K562 (cell line): ENCODE data around the gene MOB3C. TPM values are rescaled to one million over a fixed set of nuclear protein-coding genes. Genes with fewer than 3 reads are reported as not detected.

Source experiments
- ATAC-seq: fragments of 200-7000 bp; cut with Tn5 transposase; 3 replicates; pipeline ENCODE4 v1.9.1; 2020; ENCODE audit warnings: moderate library complexity
- BruUV-seq: library from RNA; stranded (reverse); fragments of 400-500 nt; replicated peaks from 2 replicates; lab custom pipeline; 2021; lab: Mats Ljungman, UMichigan
- CTCF ChIA-PET: fragments of 300-600 bp; formaldehyde crosslinking; extraction: SDS; loops from one replicate; lab custom pipeline; 2021; ENCODE audit warnings: low intra/inter-chr PET ratio; lab: Yijun Ruan, JAX
- POLR2A ChIA-PET: fragments of 300-600, 350-650 bp; sonication (Branson Sonifier 250); formaldehyde crosslinking; extraction: SDS; loops from one replicate; lab custom pipeline; 2021; ENCODE audit warnings: antibody characterized with exemption, inconsistent platforms; lab: Yijun Ruan, JAX
- DNase-seq, 4 experiments: peaks; one replicate each; pipeline versions ENCODE4 v3.0.0 to v3.0.0-alpha.2; 2011 to 2018; ENCODE audit warnings: low spot score in 3 of 4, mixed read lengths in 3 of 4; ENCODE audit errors: extremely low read depth in 1 of 4
- FAIRE-seq: peaks from 2 replicates; lab custom pipeline; 2011; peaks lifted over from hg19 to GRCh38; lab: Jason Lieb, UNC
- H2AFZ ChIP-seq: 2 replicates; pipeline ENCODE4 v1.6.0; 2011; ENCODE audit warnings: low read depth, low read length, control low read depth, inconsistent platforms
- H3K27ac ChIP-seq: fragments of 200-600 bp; 3 replicates; pipeline ENCODE4 v1.8.0; 2011; ENCODE audit warnings: low read depth, mild to moderate bottlenecking, control low read depth, inconsistent platforms, low read length, moderate library complexity, mixed read lengths; ENCODE audit errors: extremely low read depth
- H3K27me3 ChIP-seq, 2 experiments: fragments of 300-600 bp in 1 of 2; 2 replicates in 1 of 2; 3 replicates in 1 of 2; pipeline versions ENCODE4 v1.6.0 to v1.8.0; 2011; ENCODE audit warnings: inconsistent platforms in 2 of 2, low read length in 2 of 2, mild to moderate bottlenecking in 1 of 2, mixed read lengths in 1 of 2, moderate library complexity in 1 of 2; ENCODE audit not compliant: control insufficient read depth in 2 of 2, insufficient read depth in 2 of 2
- H3K36me3 ChIP-seq: fragments of 300-600 bp; 3 replicates; pipeline ENCODE4 v1.8.0; 2011; ENCODE audit warnings: mild to moderate bottlenecking, low read length, inconsistent platforms; ENCODE audit not compliant: control insufficient read depth, insufficient read depth
- H3K4me1 ChIP-seq, 2 experiments: fragments of 200-600 bp in 1 of 2; replicated peaks in 1 of 2; 2 replicates in 1 of 2; 3 replicates in 1 of 2; pipeline versions ENCODE4 v1.5.1 to v1.8.0; 2011; ENCODE audit warnings: inconsistent platforms in 2 of 2, low read length in 2 of 2, mild to moderate bottlenecking in 1 of 2, mixed read lengths in 1 of 2, moderate library complexity in 1 of 2; ENCODE audit not compliant: control insufficient read depth in 2 of 2, insufficient read depth in 2 of 2
- H3K4me2 ChIP-seq: 2 replicates; pipeline ENCODE4 v1.6.1; 2011; ENCODE audit warnings: low read length, control low read depth, inconsistent platforms, mixed read lengths; ENCODE audit not compliant: insufficient read depth
- H3K4me3 ChIP-seq: fragments of 200-600 bp; sonication (generic), shearing (Covaris generic); 2 replicates; pipeline ENCODE4 v1.5.1; 2016; ENCODE audit warnings: control low read depth, inconsistent platforms
- H3K79me2 ChIP-seq: fragments of 200-600 bp; 3 replicates; pipeline ENCODE4 v1.8.0; 2011; ENCODE audit warnings: low read length, inconsistent platforms; ENCODE audit not compliant: control insufficient read depth, insufficient read depth
- H3K9ac ChIP-seq, 2 experiments: 2 replicates each; pipeline versions ENCODE4 v1.6.0 to v1.6.1; 2011; ENCODE audit warnings: low read depth in 2 of 2, low read length in 2 of 2, control low read depth in 1 of 2, inconsistent platforms in 1 of 2, mild to moderate bottlenecking in 1 of 2, mixed read lengths in 1 of 2; ENCODE audit not compliant: insufficient read depth in 1 of 2
- H3K9me1 ChIP-seq: one replicate; pipeline ENCODE4 v1.6.0; 2011; ENCODE audit warnings: inconsistent platforms, mild to moderate bottlenecking, low read length, moderate library complexity; ENCODE audit not compliant: control insufficient read depth, insufficient read depth
- H3K9me3 ChIP-seq: replicated peaks from 2 replicates; pipeline ENCODE4 v1.5.1; 2011; ENCODE audit warnings: low read depth, low read length, inconsistent platforms; ENCODE audit not compliant: control insufficient read depth, insufficient read depth
- H4K20me1 ChIP-seq: replicated peaks from 2 replicates; pipeline ENCODE4 v1.6.1; 2011; ENCODE audit warnings: low read length, inconsistent platforms, mixed read lengths; ENCODE audit not compliant: control insufficient read depth, insufficient read depth
- EGR1 ChIP-seq: fragments of 450-650 bp; conservative IDR thresholded peaks from 2 replicates; pipeline ENCODE4 v1.6.1; 2017; ENCODE audit warnings: mild to moderate bottlenecking
- ZBTB17 ChIP-seq: fragments of 450-650 bp; formaldehyde crosslinking; IDR thresholded peaks from 2 replicates; pipeline ENCODE4 v1.4.0; 2020; ENCODE audit warnings: mild to moderate bottlenecking
- ZNF143 ChIP-seq: sonication (generic); formaldehyde crosslinking; IDR thresholded peaks from 2 replicates; pipeline ENCODE4 v1.9.0; 2022; ENCODE audit warnings: mild to moderate bottlenecking, missing genetic modification reagents
- WGBS: fragments of 100-300 bp; shearing (Covaris generic); methylation state at CpG from one replicate; pipeline ENCODE4 v1.1.6; 2016; ENCODE audit warnings: low coverage, mixed read lengths; ENCODE audit not compliant: insufficient coverage; ENCODE audit errors: missing lambda C conversion rate; 5-methylcytosine and 5-hydroxymethylcytosine counted together
- in situ Hi-C: fragments of 300-500 bp; cut with MboI; formaldehyde crosslinking; loops from 4 replicates; pipeline ENCODE4 v1.15.0; 2018; ENCODE audit warnings: inconsistent platforms, mixed read lengths
- intact Hi-C: fragments of 100-400 bp; cut with micrococcal nuclease; formaldehyde crosslinking; loops from 2 replicates; pipeline ENCODE4 v1.14.2; 2022
- polyA plus RNA-seq, 8 experiments: library from polyadenylated mRNA; depleted of rRNA in 4 of 8; stranded (reverse) in 5 of 8; unstranded in 3 of 8; fragments of >200 nt; fragmentation: Nextera tagmentation in 2 of 8; fragmentation: Illumina TruSeq in 1 of 8; extraction: Ambion mirVana in 2 of 8; extraction: Trizol in 1 of 8; gene quantifications; 2 replicates each; pipeline versions ENCODE4 v1.2.1 to v1.2.3, GENCODE V29; 2011 to 2014; ENCODE audit warnings: inconsistent platforms in 1 of 8, missing spikeins in 1 of 8
- total RNA-seq, 7 experiments: library from RNA; depleted of rRNA in 6 of 7; stranded (reverse); fragments of >200 nt in 6 of 7; fragmentation: Illumina TruSeq in 2 of 7; extraction: Trizol in 2 of 7; gene quantifications; 2 replicates each; pipeline versions ENCODE4 v1.2.1 to v1.2.3, GENCODE V29; 2011 to 2021; ENCODE audit warnings: low replicate concordance in 1 of 7
- TF ChIP-seq, protein P1 (sequence below): sonication (generic); formaldehyde crosslinking; IDR thresholded peaks from 2 replicates; pipeline ENCODE4 v1.8.1; 2023; ENCODE audit warnings: missing genetic modification reagents, mild to moderate bottlenecking, borderline replicate concordance
- TF ChIP-seq, protein P2 (sequence below): IDR thresholded peaks from 2 replicates; pipeline ENCODE4 v1.6.1; 2011; ENCODE audit warnings: borderline replicate concordance, low read depth, mild to moderate bottlenecking, moderate library complexity, low read length; ENCODE audit not compliant: insufficient read depth, poor library complexity, severe bottlenecking

Gene MOB3C
- total and polyA plus RNA-seq, 9 of the 15 experiments (the other 6 are each of a cell fraction or from before 2014, with no cell fraction given) = 1.0 to 7.5 (median 3.7) TPM

DNA sequence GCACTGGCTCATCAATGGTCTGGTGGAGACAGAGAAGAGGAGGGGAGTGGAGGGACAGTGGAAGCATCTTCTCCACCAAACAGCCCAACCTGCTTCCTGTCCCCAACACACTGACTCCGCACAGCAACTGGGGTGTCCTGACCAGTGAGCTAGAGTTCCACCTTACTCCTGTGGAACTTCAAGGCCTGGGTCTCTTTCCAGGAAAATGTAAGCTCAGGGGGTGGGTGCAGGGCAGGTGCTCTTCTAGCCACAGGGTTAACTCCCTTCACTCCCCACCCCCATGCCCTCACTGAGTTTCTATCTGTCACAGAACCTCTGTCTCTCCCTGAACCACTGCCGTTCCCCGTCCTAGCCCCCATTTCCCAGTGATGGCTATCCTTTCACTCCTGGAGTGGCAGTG lies 876 bp downstream of the MOB3C start (continued):
- TF ChIP-seq, protein P1, sequence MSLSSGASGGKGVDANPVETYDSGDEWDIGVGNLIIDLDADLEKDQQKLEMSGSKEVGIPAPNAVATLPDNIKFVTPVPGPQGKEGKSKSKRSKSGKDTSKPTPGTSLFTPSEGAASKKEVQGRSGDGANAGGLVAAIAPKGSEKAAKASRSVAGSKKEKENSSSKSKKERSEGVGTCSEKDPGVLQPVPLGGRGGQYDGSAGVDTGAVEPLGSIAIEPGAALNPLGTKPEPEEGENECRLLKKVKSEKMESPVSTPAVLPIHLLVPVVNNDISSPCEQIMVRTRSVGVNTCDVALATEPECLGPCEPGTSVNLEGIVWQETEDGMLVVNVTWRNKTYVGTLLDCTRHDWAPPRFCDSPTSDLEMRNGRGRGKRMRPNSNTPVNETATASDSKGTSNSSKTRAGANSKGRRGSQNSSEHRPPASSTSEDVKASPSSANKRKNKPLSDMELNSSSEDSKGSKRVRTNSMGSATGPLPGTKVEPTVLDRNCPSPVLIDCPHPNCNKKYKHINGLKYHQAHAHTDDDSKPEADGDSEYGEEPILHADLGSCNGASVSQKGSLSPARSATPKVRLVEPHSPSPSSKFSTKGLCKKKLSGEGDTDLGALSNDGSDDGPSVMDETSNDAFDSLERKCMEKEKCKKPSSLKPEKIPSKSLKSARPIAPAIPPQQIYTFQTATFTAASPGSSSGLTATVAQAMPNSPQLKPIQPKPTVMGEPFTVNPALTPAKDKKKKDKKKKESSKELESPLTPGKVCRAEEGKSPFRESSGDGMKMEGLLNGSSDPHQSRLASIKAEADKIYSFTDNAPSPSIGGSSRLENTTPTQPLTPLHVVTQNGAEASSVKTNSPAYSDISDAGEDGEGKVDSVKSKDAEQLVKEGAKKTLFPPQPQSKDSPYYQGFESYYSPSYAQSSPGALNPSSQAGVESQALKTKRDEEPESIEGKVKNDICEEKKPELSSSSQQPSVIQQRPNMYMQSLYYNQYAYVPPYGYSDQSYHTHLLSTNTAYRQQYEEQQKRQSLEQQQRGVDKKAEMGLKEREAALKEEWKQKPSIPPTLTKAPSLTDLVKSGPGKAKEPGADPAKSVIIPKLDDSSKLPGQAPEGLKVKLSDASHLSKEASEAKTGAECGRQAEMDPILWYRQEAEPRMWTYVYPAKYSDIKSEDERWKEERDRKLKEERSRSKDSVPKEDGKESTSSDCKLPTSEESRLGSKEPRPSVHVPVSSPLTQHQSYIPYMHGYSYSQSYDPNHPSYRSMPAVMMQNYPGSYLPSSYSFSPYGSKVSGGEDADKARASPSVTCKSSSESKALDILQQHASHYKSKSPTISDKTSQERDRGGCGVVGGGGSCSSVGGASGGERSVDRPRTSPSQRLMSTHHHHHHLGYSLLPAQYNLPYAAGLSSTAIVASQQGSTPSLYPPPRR (CRISPR knock-in tag) = no peak
- TF ChIP-seq, protein P2, sequence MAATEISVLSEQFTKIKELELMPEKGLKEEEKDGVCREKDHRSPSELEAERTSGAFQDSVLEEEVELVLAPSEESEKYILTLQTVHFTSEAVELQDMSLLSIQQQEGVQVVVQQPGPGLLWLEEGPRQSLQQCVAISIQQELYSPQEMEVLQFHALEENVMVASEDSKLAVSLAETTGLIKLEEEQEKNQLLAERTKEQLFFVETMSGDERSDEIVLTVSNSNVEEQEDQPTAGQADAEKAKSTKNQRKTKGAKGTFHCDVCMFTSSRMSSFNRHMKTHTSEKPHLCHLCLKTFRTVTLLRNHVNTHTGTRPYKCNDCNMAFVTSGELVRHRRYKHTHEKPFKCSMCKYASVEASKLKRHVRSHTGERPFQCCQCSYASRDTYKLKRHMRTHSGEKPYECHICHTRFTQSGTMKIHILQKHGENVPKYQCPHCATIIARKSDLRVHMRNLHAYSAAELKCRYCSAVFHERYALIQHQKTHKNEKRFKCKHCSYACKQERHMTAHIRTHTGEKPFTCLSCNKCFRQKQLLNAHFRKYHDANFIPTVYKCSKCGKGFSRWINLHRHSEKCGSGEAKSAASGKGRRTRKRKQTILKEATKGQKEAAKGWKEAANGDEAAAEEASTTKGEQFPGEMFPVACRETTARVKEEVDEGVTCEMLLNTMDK = no peak

DNA sequence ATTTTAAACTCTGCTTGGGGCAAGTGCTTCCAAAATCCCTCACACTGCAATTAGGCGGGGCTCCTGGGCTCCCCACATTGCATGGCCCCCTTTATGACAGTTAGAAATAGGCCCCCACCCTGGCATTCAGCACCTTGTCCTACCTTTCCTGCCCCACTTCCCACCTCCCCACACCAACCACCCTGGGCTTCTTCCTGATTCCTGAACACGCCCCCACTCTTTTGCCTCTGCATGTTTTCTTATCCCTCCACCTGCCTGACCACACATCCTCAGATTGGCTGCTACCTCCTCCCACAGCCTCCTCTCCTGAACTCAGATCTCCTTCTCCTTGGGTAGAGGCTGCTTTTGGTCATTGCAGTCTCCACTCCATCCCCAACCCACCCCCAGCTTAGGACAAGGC lies 1.5 kb downstream of the MOB3C start:
- TF ChIP-seq ZNF143 (0 out of 2 replicates have a peak, but pooled peaks have one; percentile 0), ZBTB17 (CRISPR knock-in tag) (no peak), EGR1 (0 out of 2 replicates have a peak, but pooled peaks have one; percentile 20)
- Histone ChIP-seq H3K9me3 (no peaks in the 10 kb centered on the region), H4K20me1 (peaks cover 3% of the 10 kb centered on the region), H3K4me2 (no peak overlapping the region), H3K36me3 (no peaks in the 10 kb centered on the region), H3K4me3 (no peak overlapping the region), H3K4me1 (peaks cover 20 to 45% of the 10 kb centered on the region in 2 experiments), H3K27ac (no peak overlapping the region), H3K9ac (no peak overlapping the region), H3K9me1 (peaks cover 3% of the 10 kb centered on the region), H3K79me2 (peaks cover 4% of the 10 kb centered on the region; the same call in 2 of the 3 replicates), H2AFZ (no peak overlapping the region), H3K27me3 (no peaks in the 10 kb centered on the region)
- 93% methylated on average over 2 of the region's 2 CpGs for WGBS
- ChIA-PET POLR2A (interaction anchor here (0.6 to 3.0 kb wide), 4 partner anchors 9 to 319 kb away, joined by 3 to 38 read pairs (median 8); partner anchors contain the start of gene MKNK1), CTCF (no interaction called here)
- FAIRE-seq (no peak), DNase-seq (no peak), ATAC-seq (no peak)
- in situ Hi-C loops (loop anchor here (5.0 kb wide), 1 partner anchor 107 kb away; no protein-coding TSS in a partner anchor), intact Hi-C loops (no loop called here)
- BruUV-seq = no TSS peak
